Measurements from ENCODE around the gene RILPL2. TPM values are rescaled to one million over a fixed set of nuclear protein-coding genes. Genes with fewer than 3 reads are reported as not detected.
"Not testable (repeated sequence)": the region's sequence is repeated elsewhere in the genome, so short reads cannot be mapped to it uniquely, and the experiment has no call there.

The RILPL2 gene, protein sequence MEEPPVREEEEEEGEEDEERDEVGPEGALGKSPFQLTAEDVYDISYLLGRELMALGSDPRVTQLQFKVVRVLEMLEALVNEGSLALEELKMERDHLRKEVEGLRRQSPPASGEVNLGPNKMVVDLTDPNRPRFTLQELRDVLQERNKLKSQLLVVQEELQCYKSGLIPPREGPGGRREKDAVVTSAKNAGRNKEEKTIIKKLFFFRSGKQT
- 0.45 and 0.52 TPM in 2 replicates for total RNA-seq (2014; rRNA removed; shearing (Covaris generic))

DNA sequence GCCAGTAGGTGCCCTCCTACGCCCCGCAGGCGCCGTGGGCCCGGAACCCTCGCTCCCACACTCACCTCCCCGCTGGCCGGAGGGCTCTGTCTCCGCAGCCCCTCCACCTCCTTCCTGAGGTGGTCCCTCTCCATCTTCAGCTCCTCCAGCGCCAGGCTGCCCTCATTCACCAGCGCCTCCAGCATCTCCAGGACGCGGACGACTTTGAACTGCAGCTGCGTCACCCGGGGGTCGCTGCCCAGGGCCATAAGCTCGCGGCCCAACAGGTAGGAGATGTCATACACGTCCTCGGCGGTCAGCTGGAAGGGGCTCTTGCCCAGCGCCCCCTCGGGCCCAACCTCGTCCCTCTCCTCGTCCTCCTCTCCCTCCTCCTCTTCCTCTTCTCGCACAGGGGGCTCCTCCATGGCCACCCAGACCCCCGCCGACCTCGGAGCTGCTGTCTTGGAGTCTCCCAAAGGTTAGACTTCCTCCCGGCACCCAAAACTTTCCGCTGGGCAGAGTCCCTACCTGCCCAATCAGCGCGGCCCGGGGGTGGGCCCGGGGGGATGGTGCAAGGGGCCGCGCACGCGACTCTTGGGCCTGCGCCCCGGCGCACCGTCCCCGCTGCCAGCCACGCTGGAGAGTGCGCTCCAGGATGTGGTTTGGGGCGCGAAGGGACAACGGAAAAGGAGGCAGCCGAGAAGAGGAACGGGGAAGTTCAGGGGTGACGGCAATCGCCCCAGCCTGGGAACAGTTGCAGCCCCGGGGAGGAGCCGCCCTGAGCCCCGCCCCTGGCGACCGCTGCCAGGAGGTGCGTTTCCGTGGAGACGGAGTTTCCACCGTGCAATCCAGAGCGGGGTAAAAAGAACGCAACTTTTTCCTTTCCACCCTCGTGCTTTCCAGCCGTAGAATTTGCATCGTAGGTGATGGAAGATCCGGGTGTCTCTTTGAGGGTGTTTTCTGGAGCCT, at the start of gene RILPL2:
TSS of gene RILPL2 (minus strand) at position 668 of the 948 bp plus-strand sequence. CDS start at position 404, 264 bp downstream.
- H3K36me3 ChIP-seq (replicated peaks; ENCODE audit: control insufficient read depth, insufficient read depth, low read length) = no peaks in the 10 kb centered on the region
- peak; percentile 92 for DNase-seq
- peaks cover 14% of the 10 kb centered on the region for H3K27me3 ChIP-seq (ENCODE audit: control insufficient read depth, insufficient read depth, low read length)
- peak within 1 kb of the TSS; percentile 65 for H3K4me3 ChIP-seq (ENCODE audit: insufficient read depth, low read depth, low read length)

DNA sequence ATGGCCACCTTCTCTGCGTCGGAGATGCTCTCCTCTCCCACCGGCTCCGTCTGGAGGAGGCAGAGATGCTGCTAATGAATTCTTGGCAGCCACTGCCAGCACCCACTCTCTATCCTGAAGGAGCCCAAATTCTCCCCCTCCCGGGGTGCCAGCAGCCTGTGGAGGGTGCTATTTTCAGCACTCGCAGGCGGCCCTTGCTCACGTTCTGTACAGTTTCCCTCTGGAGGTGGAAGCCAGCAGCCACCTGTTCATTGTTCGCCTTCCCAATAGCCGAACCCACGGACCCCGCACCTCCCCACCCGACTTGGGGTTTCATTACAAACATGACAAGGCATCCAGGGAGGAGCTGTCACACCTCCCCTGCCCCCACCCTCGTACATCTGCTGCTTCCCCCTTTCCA, 49.3 kb upstream of the RILPL2 start:
- H3K27me3 ChIP-seq (ENCODE audit: control insufficient read depth, insufficient read depth, low read length) = no peaks in the 10 kb centered on the region
- H3K36me3 ChIP-seq (replicated peaks; ENCODE audit: control insufficient read depth, insufficient read depth, low read length) = no peaks in the 10 kb centered on the region
- no peak for DNase-seq
- H3K4me3 ChIP-seq (ENCODE audit: insufficient read depth, low read depth, low read length) = no peak overlapping the region

DNA sequence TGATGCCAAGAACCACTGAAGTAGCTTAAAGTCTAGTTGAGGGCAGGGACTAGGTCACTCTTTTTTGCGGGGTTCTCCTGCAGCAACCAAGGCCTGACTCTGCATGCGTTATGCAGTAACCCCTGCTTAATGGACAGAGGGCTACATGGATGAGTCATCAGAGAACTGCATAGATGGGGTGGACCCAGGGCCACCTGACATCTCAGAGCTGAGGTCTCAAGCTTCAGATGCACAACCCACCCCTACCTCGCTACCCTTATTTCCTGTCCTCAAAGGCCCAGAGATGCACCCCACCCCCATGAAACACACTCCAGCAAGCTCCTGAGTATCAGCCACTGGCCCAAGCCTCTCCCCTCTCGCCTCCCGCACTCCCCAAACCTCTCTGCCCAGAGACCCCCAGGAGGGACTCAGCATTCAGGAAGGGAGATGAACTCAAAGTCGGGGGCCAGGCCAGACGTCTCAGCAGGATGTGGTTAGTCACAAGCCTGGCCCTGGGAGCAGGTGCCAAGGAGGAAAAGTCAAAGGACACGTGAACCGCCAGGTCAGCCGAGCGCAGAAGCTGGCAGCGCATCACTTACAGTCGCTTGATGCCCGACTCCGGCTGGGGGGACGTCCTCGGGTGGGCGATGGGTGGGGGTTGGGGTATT, 47.2 kb upstream of the RILPL2 start:
- Histone ChIP-seq H3K27me3 (ENCODE audit: control insufficient read depth, insufficient read depth, low read length) (no peaks in the 10 kb centered on the region), H3K4me3 (ENCODE audit: insufficient read depth, low read depth, low read length) (no peak overlapping the region), H3K36me3 (replicated peaks; ENCODE audit: control insufficient read depth, insufficient read depth, low read length) (no peaks in the 10 kb centered on the region)
- no peak for DNase-seq

DNA sequence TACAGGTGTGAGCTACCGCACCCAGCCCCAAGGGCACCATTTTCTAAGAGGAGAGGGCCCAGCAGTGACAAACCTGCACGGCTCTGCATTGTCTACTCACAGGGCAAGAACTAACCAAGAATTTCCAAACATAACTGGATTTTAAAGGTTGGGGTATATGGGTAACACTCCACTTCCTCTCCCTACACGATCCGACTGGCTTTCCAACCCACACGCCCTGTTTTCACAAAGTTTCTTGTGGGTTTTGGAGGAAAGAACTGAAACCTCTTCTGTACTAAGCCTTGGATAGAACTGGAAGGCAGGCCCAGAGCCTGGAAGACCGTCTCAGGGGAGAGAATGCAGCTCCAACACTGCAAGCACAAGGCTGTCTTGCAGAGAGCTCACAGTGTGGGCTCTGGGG, 46.4 kb upstream of the RILPL2 start:
- Histone ChIP-seq H3K36me3 (replicated peaks; ENCODE audit: control insufficient read depth, insufficient read depth, low read length) (no peaks in the 10 kb centered on the region), H3K4me3 (ENCODE audit: insufficient read depth, low read depth, low read length) (no peak overlapping the region), H3K27me3 (ENCODE audit: control insufficient read depth, insufficient read depth, low read length) (no peaks in the 10 kb centered on the region)
- no peak for DNase-seq

DNA sequence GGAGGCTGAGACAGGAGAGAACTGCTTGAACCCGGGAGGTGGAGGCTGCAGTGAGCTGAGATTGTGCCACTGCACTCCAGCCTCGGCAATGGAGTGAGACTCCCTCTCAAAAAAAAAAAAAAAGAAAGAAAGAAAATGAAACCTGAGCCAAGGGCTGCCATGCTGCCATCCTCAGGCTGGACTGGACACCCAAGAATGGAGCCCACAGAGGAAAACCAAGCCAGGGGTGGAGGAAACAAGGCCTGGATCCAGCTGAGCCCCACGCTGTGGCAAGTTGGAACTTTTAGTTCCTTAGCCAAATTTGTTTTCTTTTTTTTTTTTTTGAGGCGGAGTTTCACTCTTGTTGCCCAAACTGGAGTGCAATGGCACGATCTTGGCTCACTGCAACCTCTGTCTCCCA, 44.8 kb upstream of the RILPL2 start:
- not testable (repeated sequence) for DNase-seq; H3K36me3 ChIP-seq (replicated peaks; ENCODE audit: control insufficient read depth, insufficient read depth, low read length); H3K4me3 ChIP-seq (ENCODE audit: insufficient read depth, low read depth, low read length)

DNA sequence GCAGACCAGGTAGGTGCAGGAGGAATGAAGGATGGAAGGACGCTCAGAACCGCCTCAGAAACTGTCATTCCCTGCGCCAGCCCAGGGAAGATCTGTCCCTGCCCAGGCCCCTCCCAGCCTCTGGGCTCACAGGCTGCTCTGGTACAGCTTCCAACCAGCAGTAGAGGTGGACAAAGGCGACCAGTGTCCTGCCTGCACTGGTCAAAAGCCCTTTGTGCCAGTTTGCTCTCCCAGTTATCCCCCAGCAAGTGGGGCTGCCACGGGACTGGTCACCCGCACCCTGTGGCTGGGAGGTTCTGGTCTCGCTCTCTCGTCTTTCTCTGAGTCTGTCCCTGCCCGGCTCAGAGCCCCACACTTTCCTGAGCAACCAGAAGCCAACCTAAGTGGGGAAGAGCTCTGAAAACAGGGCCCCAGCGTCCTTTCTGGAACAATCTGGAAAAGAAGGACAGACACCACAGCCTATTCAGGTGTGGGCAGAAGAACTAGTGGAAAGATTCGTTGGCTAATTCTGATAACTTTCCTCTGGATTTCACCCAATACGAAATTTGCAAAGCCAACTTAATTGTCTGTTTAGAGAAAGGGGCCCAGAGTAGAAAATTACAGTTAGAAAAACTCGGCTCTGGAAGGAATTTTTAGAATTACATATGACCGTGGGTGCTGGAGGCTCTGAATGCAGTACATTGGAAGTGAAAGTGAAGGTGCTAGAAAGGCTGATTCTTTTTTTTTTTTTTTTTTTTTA, 43.1 kb upstream of the RILPL2 start:
- no peak overlapping the region for H3K4me3 ChIP-seq (ENCODE audit: insufficient read depth, low read depth, low read length)
- no peaks in the 10 kb centered on the region for H3K27me3 ChIP-seq (ENCODE audit: control insufficient read depth, insufficient read depth, low read length)
- DNase-seq = no peak
- peaks cover 1% of the 10 kb centered on the region for H3K36me3 ChIP-seq (replicated peaks; ENCODE audit: control insufficient read depth, insufficient read depth, low read length)

More for the DNA sequence above, 44.8 kb upstream of the RILPL2 start:
- not testable (repeated sequence) for H3K27me3 ChIP-seq (ENCODE audit: control insufficient read depth, insufficient read depth, low read length)

DNA sequence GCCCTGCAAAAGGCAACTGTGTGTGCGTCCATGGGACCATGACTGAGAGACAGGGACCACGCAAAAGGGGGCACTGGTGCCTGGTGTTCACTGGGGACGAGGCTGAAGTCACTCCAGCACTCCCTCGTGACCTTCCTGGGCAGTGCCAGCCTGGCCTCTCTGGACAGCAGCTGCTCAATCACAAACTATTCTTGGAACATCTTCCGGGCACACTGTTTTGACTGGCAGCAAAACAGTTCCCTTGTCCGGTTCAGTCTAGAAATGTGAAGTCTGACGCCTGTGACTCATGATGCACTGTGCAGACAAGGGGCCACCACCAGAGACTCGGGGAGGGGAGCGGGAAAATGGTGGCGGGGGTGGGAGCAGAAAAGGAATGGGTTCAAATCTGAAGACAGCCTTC, 42.3 kb upstream of the RILPL2 start:
- no peak for DNase-seq
- H3K36me3 ChIP-seq (replicated peaks; ENCODE audit: control insufficient read depth, insufficient read depth, low read length) = peaks cover 1% of the 10 kb centered on the region
- H3K27me3 ChIP-seq (ENCODE audit: control insufficient read depth, insufficient read depth, low read length) = no peaks in the 10 kb centered on the region
- H3K4me3 ChIP-seq (ENCODE audit: insufficient read depth, low read depth, low read length) = no peak overlapping the region

DNA sequence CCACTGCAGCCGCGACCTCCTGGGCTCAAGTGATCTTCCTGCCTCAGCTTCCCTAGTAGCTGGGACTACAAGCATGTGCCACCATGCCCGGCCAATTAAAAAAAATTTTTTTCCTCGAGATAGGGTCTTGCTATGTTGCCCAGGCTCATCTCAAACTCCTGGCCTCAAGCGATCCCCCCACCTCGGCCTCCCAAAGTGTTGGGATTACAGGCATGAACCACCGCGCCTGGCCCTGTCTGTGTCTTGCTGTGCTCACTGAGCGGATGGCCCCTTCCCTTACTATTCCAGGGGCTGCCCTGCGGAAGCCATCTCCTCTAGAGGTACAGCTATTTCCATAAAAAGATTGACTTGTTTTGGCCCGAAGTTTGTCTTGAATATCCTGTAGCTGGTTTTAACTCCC, 41.6 kb upstream of the RILPL2 start:
- Histone ChIP-seq H3K4me3 (ENCODE audit: insufficient read depth, low read depth, low read length) (no peak overlapping the region), H3K36me3 (replicated peaks; ENCODE audit: control insufficient read depth, insufficient read depth, low read length) (peaks cover 1% of the 10 kb centered on the region), H3K27me3 (ENCODE audit: control insufficient read depth, insufficient read depth, low read length) (no peaks in the 10 kb centered on the region)
- DNase-seq = no peak

DNA sequence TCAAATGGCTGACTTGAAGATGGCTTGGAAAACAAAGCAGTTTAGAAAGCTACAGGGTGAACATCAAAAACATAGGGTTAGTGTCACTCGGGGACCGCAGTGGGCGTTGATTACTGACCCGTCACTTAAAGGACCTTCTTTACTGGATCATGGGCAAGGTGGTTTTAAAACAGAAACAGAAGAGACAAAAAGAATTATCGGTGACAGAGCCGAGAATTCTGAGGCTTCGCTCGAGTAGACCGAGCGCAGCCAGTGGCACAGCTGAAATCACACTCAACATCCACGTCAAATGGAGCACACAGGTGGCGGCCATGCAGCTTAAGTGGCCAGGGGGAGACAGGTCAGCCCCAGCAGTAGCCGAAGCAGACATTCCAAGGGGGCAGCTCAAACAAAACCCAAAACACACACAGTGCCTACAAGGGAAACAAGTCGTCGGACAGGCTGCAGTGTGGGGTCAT, 38.8 kb upstream of the RILPL2 start:
- H3K27me3 ChIP-seq (ENCODE audit: control insufficient read depth, insufficient read depth, low read length) = no peaks in the 10 kb centered on the region
- no peak overlapping the region for H3K4me3 ChIP-seq (ENCODE audit: insufficient read depth, low read depth, low read length)
- no peak for DNase-seq
- peaks cover 5% of the 10 kb centered on the region for H3K36me3 ChIP-seq (replicated peaks; ENCODE audit: control insufficient read depth, insufficient read depth, low read length)

DNA sequence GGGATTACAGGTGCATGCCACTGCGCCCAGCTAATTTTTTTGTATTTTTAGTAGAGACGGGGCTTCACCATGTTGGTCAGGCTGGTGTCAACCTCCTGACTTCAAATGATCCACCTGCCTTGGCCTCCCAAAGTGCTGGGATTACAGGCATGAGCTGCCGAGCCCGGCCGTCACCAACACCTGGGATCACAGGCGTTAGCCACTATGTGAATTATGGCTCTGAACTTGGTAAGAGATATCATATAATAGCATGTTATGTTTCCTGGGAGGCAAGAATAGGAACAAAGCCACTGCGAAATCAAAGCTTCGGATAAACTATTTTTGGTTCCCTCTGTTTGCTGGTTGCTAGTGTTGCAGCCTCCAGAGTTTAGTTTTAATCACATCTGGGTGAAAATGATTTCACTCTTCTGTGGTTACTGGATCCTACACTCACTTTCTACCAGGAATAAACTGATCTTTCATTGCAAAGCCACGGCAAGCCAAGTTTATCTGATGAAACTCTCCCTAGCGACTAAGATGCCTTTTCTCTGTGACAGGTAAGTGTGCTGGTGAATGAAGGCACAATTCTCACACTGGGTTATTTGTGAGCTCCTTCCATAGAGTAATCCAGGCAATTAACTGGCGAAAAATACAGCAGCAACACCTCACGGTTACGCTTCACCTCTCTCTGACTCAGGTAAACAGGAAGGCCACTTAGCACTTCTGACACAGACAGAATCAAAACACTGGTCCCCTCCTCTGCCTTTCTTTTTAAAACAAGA, 38.2 kb upstream of the RILPL2 start:
- peaks cover 5% of the 10 kb centered on the region for H3K36me3 ChIP-seq (replicated peaks; ENCODE audit: control insufficient read depth, insufficient read depth, low read length)
- H3K27me3 ChIP-seq (ENCODE audit: control insufficient read depth, insufficient read depth, low read length) = no peaks in the 10 kb centered on the region
- DNase-seq = no peak
- H3K4me3 ChIP-seq (ENCODE audit: insufficient read depth, low read depth, low read length) = no peak overlapping the region

DNA sequence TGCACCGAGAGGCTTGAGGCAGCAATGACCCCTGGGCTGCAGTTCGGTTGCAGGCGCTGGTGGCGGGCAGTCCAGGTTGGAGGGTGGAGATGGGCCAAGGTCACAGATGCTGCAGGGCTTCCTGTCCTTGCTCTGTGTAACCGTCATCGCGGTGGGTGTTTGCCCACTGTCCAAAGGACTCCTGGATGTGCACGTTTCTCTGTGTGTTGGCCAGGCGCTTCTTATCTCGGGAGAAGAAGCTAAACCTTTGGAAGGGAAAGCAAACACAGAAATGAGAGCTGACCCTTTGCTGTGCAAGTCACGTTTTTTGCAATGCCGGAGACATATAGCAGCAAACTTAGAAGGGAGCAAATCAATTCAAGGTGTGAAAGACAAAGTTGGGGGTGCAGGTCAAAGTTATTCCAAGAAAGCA, 36.0 kb upstream of the RILPL2 start:
- Histone ChIP-seq H3K4me3 (ENCODE audit: insufficient read depth, low read depth, low read length) (no peak overlapping the region), H3K27me3 (ENCODE audit: control insufficient read depth, insufficient read depth, low read length) (no peaks in the 10 kb centered on the region), H3K36me3 (replicated peaks; ENCODE audit: control insufficient read depth, insufficient read depth, low read length) (peaks cover 5% of the 10 kb centered on the region)
- no peak for DNase-seq

DNA sequence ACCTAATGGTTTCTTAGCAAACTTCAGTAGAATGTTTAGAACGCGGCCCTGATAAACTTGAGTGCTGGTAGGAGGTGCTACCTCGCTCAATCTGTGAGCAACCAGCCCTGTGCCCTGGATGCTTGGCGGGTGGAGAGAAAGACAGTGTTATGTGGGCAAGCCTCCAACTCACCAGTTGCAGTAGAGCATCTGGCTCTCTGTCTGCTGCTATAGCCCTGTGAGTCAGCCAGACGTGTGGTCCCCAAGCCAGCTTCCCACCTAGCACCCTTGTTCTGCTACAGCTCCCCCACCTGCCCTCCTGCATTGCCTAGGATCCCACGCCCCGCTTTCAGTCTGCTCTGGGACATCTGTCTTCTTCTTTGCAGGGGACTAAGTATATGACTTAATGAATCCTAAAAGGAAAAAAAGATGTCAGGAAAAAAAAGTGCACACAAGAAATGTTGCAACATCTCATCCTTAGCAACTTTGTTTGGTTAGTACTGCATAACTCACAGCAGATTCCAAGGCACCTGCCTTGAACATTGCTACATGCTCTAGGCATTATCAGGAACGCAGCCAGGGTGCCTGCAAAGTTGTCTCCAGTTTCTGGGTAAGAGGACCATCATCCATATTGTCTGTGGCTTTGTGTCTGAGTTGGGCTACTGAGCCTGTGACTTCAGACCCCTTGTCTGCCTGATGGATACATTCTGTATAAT, 35.0 kb upstream of the RILPL2 start:
- H3K27me3 ChIP-seq (ENCODE audit: control insufficient read depth, insufficient read depth, low read length) = no peaks in the 10 kb centered on the region
- peaks cover 4% of the 10 kb centered on the region for H3K36me3 ChIP-seq (replicated peaks; ENCODE audit: control insufficient read depth, insufficient read depth, low read length)
- no peak overlapping the region for H3K4me3 ChIP-seq (ENCODE audit: insufficient read depth, low read depth, low read length)
- DNase-seq = no peak

DNA sequence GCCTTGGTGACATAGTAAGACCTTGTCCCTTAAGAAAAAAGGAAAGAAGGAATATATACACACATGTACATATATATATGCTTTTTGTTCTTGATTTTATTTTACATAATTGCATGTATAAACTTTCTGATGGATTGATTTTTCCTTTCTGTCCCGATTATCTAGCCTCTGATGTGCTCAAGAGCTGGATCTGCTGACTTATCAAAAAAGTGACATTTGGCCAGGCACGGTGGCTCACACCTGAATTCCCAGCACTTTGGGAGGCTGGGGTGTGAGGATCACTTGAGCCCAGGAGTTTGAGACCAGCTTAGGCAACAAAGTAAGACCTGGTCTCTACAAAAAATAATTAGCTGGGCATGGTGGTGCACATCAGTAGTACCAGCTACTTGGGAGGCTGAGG, 33.5 kb upstream of the RILPL2 start:
- Histone ChIP-seq H3K27me3 (ENCODE audit: control insufficient read depth, insufficient read depth, low read length) (no peaks in the 10 kb centered on the region), H3K36me3 (replicated peaks; ENCODE audit: control insufficient read depth, insufficient read depth, low read length) (peaks cover 4% of the 10 kb centered on the region), H3K4me3 (ENCODE audit: insufficient read depth, low read depth, low read length) (no peak overlapping the region)
- DNase-seq = no peak

Data from H7 (cell line).